Heart left ventricle (tissue), 13 donors: Measurements from ENCODE around the gene RING1.

ENCODE experiments used
- CTCF ChIP-seq, 12 donors: fragments of 200-600 bp; sonication (generic) in 4 of 12; IDR thresholded peaks; one replicate each; pipeline versions ENCODE4 v1.5.0 to v1.8.0; 2018 to 2022; ENCODE audit warnings: antibody characterized with exemption in 12 of 12, mild to moderate bottlenecking in 5 of 12
- POLR2A ChIP-seq, 2 donors: fragments of 450-650 bp; IDR thresholded peaks; one replicate each; pipeline ENCODE4 v1.6.1; 2017; ENCODE audit warnings: antibody characterized with exemption in 2 of 2, mild to moderate bottlenecking in 2 of 2, moderate library complexity in 2 of 2
- donor health status: ischemic (EF 13 %, LVEDD 7.1; RV severe dilation, severe dysfunction).
- donor health status: DM: no; HTN: yes; CAD: no.
- donor health status: DM: no; HTN: no; CAD: no.
- donor health status: ischemic (EF 25% LVEDD 6.9; RV normal size, moderate dysfunction).
- donor health status: ischemic (EF 25% LVEDD 5.7; RV mildly dilated, moderate dysfunction).
- donor health status: ischemic (EF 35%, LVEDD 5.7; RV mildly dilated, moderate dysfunction).
- donor health status: nonischemic (EF 11% LVEDD 7.7; RV severe dilation, severe dysfunction).
- donor health status: DM: yes; HTN: yes; CAD: no.
- donor health status: PGD.
- donor health status: ischemic (EF 29% LVEDD 5.4; RV normal size, mild dysfunction).
- donor health status: nonischemic (EF 23%, LVEDD 6.1; RV moderate dilation, normal function).

- TF ChIP-seq CTCF (IDR thresholded peaks at IDR 0.05) (no peak), POLR2A (IDR thresholded peaks at IDR 0.05) (no peak)
These were observed 43.2 kb downstream of the RING1 start for GRCh38 chr6:33251395-33252012.
